HCT116 (cell line): ENCODE measurements around the gene SDC1. TPM values are rescaled to one million over a fixed set of nuclear protein-coding genes. Genes with fewer than 3 reads are reported as not detected.
A peak's percentile ranks its signal among the peaks of the same experiment; 100 is the strongest.

Source experiments
- ATAC-seq: fragments of 200-7000 bp; cut with Tn5 transposase; 2 replicates; pipeline ENCODE4 v1.9.1; 2020; ENCODE audit warnings: mild to moderate bottlenecking, moderate library complexity
- BruUV-seq: library from RNA; stranded (reverse); fragments of 400-500 nt; replicated peaks from 2 replicates; lab custom pipeline; 2021; lab: Mats Ljungman, UMichigan
- CTCF ChIA-PET: fragments of 300-600 bp; sonication (Branson Sonifier 250); formaldehyde crosslinking; loops from one replicate; lab custom pipeline; 2021; ENCODE audit warnings: antibody characterized with exemption; lab: Charles Lee
- POLR2A ChIA-PET: fragments of 300-600, 350-600 bp; sonication (Branson Sonifier 250); formaldehyde crosslinking; loops from one replicate; lab custom pipeline; 2021; ENCODE audit warnings: antibody characterized with exemption; lab: Charles Lee
- RAD21 ChIA-PET, 2 experiments: fragments of 300-600 bp; sonication (Branson Sonifier 250); formaldehyde crosslinking; loops; one replicate each; lab custom pipeline; 2023; ENCODE audit warnings: low total read pairs in 2 of 2; ENCODE audit not compliant: uncharacterized antibody in 2 of 2, unreplicated experiment in 2 of 2, low non-redundant PET in 1 of 2; lab: Charles Lee
- DNase-seq: peaks from one replicate; pipeline ENCODE4 v3.0.0-alpha.2; 2010; ENCODE audit warnings: low read depth, low spot score
- H2AFZ ChIP-seq: fragments of 200-600 bp; shearing (Covaris generic), sonication (generic); 2 replicates; pipeline ENCODE4 v1.6.1; 2017; ENCODE audit warnings: low read depth, mixed run types, mixed read lengths, antibody characterized with exemption, low read length; ENCODE audit not compliant: poor library complexity, severe bottlenecking
- H3K27ac ChIP-seq: 2 replicates; pipeline ENCODE4 v1.5.1; 2012; ENCODE audit warnings: low read depth, low read length
- H3K27me3 ChIP-seq: fragments of 200-600 bp; sonication (generic); 2 replicates; pipeline ENCODE4 v1.6.1; 2016; ENCODE audit warnings: mixed run types, low read length, mixed read lengths; ENCODE audit not compliant: insufficient read depth
- H3K36me3 ChIP-seq, 2 experiments: fragments of 200-500 bp in 1 of 2; fragments of 200-600 bp in 1 of 2; sonication (Bioruptor generic) in 1 of 2; sonication (generic) in 1 of 2; 2 replicates each; pipeline versions ENCODE4 v1.5.1 to v1.6.1; 2014 to 2016; ENCODE audit warnings: low read length in 2 of 2, inconsistent platforms in 1 of 2, mixed read lengths in 1 of 2, mixed run types in 1 of 2; ENCODE audit not compliant: insufficient read depth in 2 of 2, control insufficient read depth in 1 of 2
- H3K4me1 ChIP-seq, 2 experiments: fragments of 200-600 bp in 1 of 2; sonication (generic) in 1 of 2; 2 replicates each; pipeline versions ENCODE4 v1.5.1 to v1.6.1; 2012 to 2017; ENCODE audit warnings: low read length in 2 of 2, inconsistent platforms in 1 of 2, mild to moderate bottlenecking in 1 of 2, mixed read lengths in 1 of 2, mixed run types in 1 of 2, moderate library complexity in 1 of 2; ENCODE audit not compliant: insufficient read depth in 2 of 2, control insufficient read depth in 1 of 2
- H3K4me2 ChIP-seq: fragments of 200-600 bp; sonication (generic); 2 replicates; pipeline ENCODE4 v1.6.1; 2017; ENCODE audit warnings: mixed run types, low read length, mixed read lengths
- H3K4me3 ChIP-seq, 2 experiments: fragments of 200-600 bp in 1 of 2; sonication (generic) in 1 of 2; replicated peaks in 1 of 2; 2 replicates each; pipeline ENCODE4 v1.5.1; 2011 to 2016; ENCODE audit warnings: low read length in 2 of 2, control low read depth in 1 of 2, low read depth in 1 of 2, mild to moderate bottlenecking in 1 of 2, mixed read lengths in 1 of 2, mixed run types in 1 of 2
- H3K79me2 ChIP-seq: fragments of 200-600 bp; sonication (generic); 2 replicates; pipeline ENCODE4 v1.6.1; 2017; ENCODE audit warnings: mild to moderate bottlenecking, mixed run types, low read length, moderate library complexity, mixed read lengths; ENCODE audit not compliant: insufficient read depth
- H3K9ac ChIP-seq: fragments of 200-600 bp; sonication (generic); 2 replicates; pipeline ENCODE4 v1.6.1; 2016; ENCODE audit warnings: low read length, mixed read lengths
- H3K9me2 ChIP-seq: fragments of 200-600 bp; sonication (generic), shearing (Covaris generic); 2 replicates; pipeline ENCODE4 v1.6.1; 2017; ENCODE audit warnings: mixed run types, mild to moderate bottlenecking, moderate library complexity; ENCODE audit not compliant: insufficient read depth
- H3K9me3 ChIP-seq, 2 experiments: fragments of 200-500 bp in 1 of 2; fragments of 200-600 bp in 1 of 2; sonication (Bioruptor generic) in 1 of 2; sonication (generic) in 1 of 2; 2 replicates each; pipeline ENCODE4 v1.6.1; 2014 to 2017; ENCODE audit warnings: low read length in 2 of 2, mixed read lengths in 2 of 2, inconsistent platforms in 1 of 2, low read depth in 1 of 2, mild to moderate bottlenecking in 1 of 2, mixed run types in 1 of 2, moderate library complexity in 1 of 2; ENCODE audit not compliant: control insufficient read depth in 1 of 2, insufficient read depth in 1 of 2
- H4K20me1 ChIP-seq: fragments of 200-600 bp; sonication (generic), shearing (Covaris generic); 2 replicates; pipeline ENCODE4 v1.6.1; 2017; ENCODE audit warnings: mixed run types, mild to moderate bottlenecking, moderate library complexity; ENCODE audit not compliant: insufficient read depth
- CBX3 ChIP-seq: IDR thresholded peaks from 2 replicates; pipeline ENCODE4 v1.6.1; 2012; ENCODE audit warnings: low read depth
- EZH2phosphoT487 ChIP-seq: fragments of 200-600 bp; IDR thresholded peaks from 2 replicates; pipeline ENCODE4 v1.6.1; 2018; ENCODE audit warnings: antibody characterized with exemption, borderline replicate concordance
- POLR2A ChIP-seq: IDR thresholded peaks from 2 replicates; pipeline ENCODE4 v1.7.0; 2011; ENCODE audit warnings: borderline replicate concordance; ENCODE audit not compliant: insufficient read depth, insufficient read length; ENCODE audit errors: extremely low read depth
- POLR2AphosphoS5 ChIP-seq: IDR thresholded peaks from 2 replicates; pipeline ENCODE4 v1.6.1; 2011; ENCODE audit warnings: mild to moderate bottlenecking, low read depth, low read length, moderate library complexity
- SIN3A ChIP-seq: IDR thresholded peaks from 2 replicates; pipeline ENCODE4 v1.6.1; 2012; ENCODE audit warnings: low read depth
- SP1 ChIP-seq: IDR thresholded peaks from 2 replicates; pipeline ENCODE4 v1.6.1; 2012; ENCODE audit warnings: low read depth
- TCF7L2 ChIP-seq: IDR thresholded peaks from 2 replicates; pipeline ENCODE4 v1.7.0; 2011; ENCODE audit warnings: borderline replicate concordance, inconsistent platforms; ENCODE audit not compliant: insufficient read depth, insufficient read length; ENCODE audit errors: extremely low read depth
- intact Hi-C: fragments of 100-400 bp; cut with micrococcal nuclease; formaldehyde crosslinking; loops from 2 replicates; pipeline ENCODE4 v1.10.0; 2022
- total RNA-seq: library from RNA; stranded (reverse); gene quantifications from one replicate; pipeline ENCODE4 v1.2.1, GENCODE V29; 2021; ENCODE audit not compliant: unreplicated experiment
- TF ChIP-seq, protein P1 (sequence below), 3 experiments: fragments of 200-600 bp in 1 of 3; sonication (generic) in 1 of 3; IDR thresholded peaks in 2 of 3; conservative IDR thresholded peaks in 1 of 3; 2 replicates each; pipeline ENCODE4 v1.5.1; 2012 to 2017; ENCODE audit warnings: low read depth in 2 of 3, low read length in 2 of 3, antibody characterized with exemption in 1 of 3, borderline replicate concordance in 1 of 3, control low read depth in 1 of 3, mild to moderate bottlenecking in 1 of 3, mixed read lengths in 1 of 3, mixed run types in 1 of 3, moderate library complexity in 1 of 3; ENCODE audit not compliant: insufficient read depth in 1 of 3
- TF ChIP-seq, protein P2 (sequence below): IDR thresholded peaks from 2 replicates; pipeline ENCODE4 v1.6.1; 2012
- TF ChIP-seq, protein P3 (sequence below): IDR thresholded peaks from 2 replicates; pipeline ENCODE4 v1.6.1; 2012

Gene SDC1
- total RNA-seq, 1 experiment from 2014 or later: 32.0 TPM

DNA sequence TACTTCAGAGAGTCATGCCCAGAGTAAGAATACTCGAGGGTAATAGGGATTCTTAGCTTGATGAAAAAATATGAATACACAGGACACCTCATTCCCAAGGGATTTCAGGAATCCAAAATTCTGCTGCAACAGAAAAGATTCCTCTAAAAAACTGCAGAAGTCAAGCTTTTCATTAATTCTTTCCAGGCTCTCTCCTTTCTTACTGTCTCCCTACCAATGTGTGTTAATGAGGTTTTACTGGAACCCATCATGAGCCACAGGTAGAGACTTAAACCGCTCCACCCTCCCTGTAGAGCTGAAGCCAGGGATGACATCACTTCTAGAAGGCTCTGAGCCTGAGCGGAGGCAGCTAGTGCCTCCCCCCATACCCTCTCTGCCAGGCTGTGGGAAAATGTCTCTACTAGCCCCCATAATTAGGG, 3.4 kb downstream of the SDC1 start:
- Histone ChIP-seq H3K9me3 (no peaks in the 10 kb centered on the region), H3K4me2 (peak overlapping the region; percentile 93)
- TF ChIP-seq, protein P1, sequence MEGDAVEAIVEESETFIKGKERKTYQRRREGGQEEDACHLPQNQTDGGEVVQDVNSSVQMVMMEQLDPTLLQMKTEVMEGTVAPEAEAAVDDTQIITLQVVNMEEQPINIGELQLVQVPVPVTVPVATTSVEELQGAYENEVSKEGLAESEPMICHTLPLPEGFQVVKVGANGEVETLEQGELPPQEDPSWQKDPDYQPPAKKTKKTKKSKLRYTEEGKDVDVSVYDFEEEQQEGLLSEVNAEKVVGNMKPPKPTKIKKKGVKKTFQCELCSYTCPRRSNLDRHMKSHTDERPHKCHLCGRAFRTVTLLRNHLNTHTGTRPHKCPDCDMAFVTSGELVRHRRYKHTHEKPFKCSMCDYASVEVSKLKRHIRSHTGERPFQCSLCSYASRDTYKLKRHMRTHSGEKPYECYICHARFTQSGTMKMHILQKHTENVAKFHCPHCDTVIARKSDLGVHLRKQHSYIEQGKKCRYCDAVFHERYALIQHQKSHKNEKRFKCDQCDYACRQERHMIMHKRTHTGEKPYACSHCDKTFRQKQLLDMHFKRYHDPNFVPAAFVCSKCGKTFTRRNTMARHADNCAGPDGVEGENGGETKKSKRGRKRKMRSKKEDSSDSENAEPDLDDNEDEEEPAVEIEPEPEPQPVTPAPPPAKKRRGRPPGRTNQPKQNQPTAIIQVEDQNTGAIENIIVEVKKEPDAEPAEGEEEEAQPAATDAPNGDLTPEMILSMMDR (IDR thresholded peaks at IDR 0.05 in 2 of 3, conservative IDR thresholded peaks at IDR 0.05 in 1 of 3; ENCODE audit: borderline replicate concordance in 1 of 3, insufficient read depth in 1 of 3, low read depth in 2 of 3, low read length in 2 of 3): no peak
- TF ChIP-seq, all 23 proteins: peak for 0
- H3K36me3 ChIP-seq: no peaks in the 10 kb centered on the region
- H3K4me1 ChIP-seq: peaks cover 21 to 63% of the 10 kb centered on the region in 2 experiments
- H3K27ac ChIP-seq: no peak overlapping the region
- ChIA-PET CTCF (interaction anchor here (0.7 to 1.1 kb wide), 2 partner anchors 11 kb away, joined by 3 to 4 read pairs; no protein-coding TSS in a partner anchor), POLR2A (no interaction called here), RAD21 (no interaction called here)
- H3K79me2 ChIP-seq: peaks cover 41% of the 10 kb centered on the region
- BruUV-seq: no TSS peak
- H3K27me3 ChIP-seq: no peaks in the 10 kb centered on the region
- no peak overlapping the region for H2AFZ ChIP-seq
- no peaks in the 10 kb centered on the region for H3K9me2 ChIP-seq
- intact Hi-C loops: loop anchor here (5.0 kb wide), 1 partner anchor 84 kb away; no protein-coding TSS in a partner anchor
- H3K4me3 ChIP-seq: no peak overlapping the region
- DNase-seq (no peak), ATAC-seq (no peak)
- no peaks in the 10 kb centered on the region for H4K20me1 ChIP-seq
- H3K9ac ChIP-seq: no peak overlapping the region; the same call in 1 of the 2 replicates

DNA sequence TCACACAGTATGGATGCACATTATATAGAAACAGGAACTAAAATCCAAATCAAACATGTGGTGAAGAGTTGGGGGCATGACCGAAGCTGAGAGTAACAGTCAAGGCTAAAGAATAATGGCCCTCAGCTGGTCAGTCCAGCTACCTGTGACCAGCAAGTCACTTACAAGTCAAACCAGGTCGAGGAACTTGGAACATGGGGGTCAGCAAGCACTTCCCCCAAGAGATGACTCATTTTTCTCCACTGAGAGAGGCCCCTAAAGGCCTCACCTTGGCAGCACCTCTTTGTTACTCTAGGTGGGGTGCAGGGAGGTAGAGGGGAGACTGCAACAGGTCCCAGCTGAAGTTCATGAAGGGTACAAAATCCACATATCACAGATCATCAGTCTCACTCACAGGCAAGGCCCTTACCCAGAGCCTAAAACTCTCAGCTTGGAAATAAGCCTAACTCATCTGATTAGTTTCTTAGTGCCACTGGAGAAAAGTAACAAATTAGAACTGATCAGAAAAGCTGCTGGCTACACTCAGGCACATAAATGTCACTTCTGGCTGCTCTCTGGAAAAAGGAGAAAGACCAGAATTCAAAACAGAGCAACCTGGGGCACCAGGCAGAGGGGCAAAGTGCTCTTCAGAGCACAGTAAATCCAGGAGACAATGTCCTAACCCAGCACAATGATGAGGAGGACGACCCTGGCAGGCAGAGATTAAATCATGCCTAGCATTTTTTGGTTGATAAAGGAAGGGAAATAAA, 4.0 kb downstream of the SDC1 start:
- H3K4me2 ChIP-seq: peak overlapping the region; percentile 93
- no peaks in the 10 kb centered on the region for H3K9me2 ChIP-seq
- POLR2A ChIA-PET: no interaction called here
- BruUV-seq: no TSS peak
- H3K4me3 ChIP-seq: no peak overlapping the region
- no peak overlapping the region for H3K27ac ChIP-seq
- DNase-seq: no peak
- RAD21 ChIA-PET: no interaction called here
- ATAC-seq: no peak
- CTCF ChIA-PET: interaction anchor here (0.7 to 1.1 kb wide), 2 partner anchors 10 to 11 kb away, joined by 3 to 4 read pairs; no protein-coding TSS in a partner anchor
- peaks cover 20 to 59% of the 10 kb centered on the region in 2 experiments for H3K4me1 ChIP-seq
- H4K20me1 ChIP-seq: no peaks in the 10 kb centered on the region
- H3K9me3 ChIP-seq: no peaks in the 10 kb centered on the region
- peaks cover 41% of the 10 kb centered on the region for H3K79me2 ChIP-seq
- intact Hi-C loops: loop anchor here (5.0 kb wide), 1 partner anchor 84 kb away; no protein-coding TSS in a partner anchor
- H2AFZ ChIP-seq: no peak overlapping the region
- no peak overlapping the region for H3K9ac ChIP-seq
- no peaks in the 10 kb centered on the region for H3K27me3 ChIP-seq
- H3K36me3 ChIP-seq: no peaks in the 10 kb centered on the region
- TF ChIP-seq, protein P2, sequence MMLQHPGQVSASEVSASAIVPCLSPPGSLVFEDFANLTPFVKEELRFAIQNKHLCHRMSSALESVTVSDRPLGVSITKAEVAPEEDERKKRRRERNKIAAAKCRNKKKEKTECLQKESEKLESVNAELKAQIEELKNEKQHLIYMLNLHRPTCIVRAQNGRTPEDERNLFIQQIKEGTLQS: no peak
- TF ChIP-seq, protein P3, sequence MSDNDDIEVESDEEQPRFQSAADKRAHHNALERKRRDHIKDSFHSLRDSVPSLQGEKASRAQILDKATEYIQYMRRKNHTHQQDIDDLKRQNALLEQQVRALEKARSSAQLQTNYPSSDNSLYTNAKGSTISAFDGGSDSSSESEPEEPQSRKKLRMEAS: no peak
- TF ChIP-seq EZH2phosphoT487 (no peak), POLR2A (no peak), POLR2AphosphoS5 (no peak), TCF7L2 (no peak), SP1 (no peak), SIN3A (no peak), CBX3 (no peak)
- TF ChIP-seq, protein P1 (IDR thresholded peaks at IDR 0.05 in 2 of 3, conservative IDR thresholded peaks at IDR 0.05 in 1 of 3; ENCODE audit: borderline replicate concordance in 1 of 3, insufficient read depth in 1 of 3, low read depth in 2 of 3, low read length in 2 of 3): no peak
